Measurements from ENCODE around the gene SNRPA1. TPM values are rescaled to one million over a fixed set of nuclear protein-coding genes. Genes with fewer than 3 reads are reported as not detected.

SNRPA1 gene
- total and polyA plus RNA-seq, 2 of the 13 experiments (the other 11 are each of a cell fraction or from before 2014, with no cell fraction given): 41.2 to 108 TPM

GRCh38 chr15:101250873-101251829 is 43.9 kb downstream of the SNRPA1 start (continued):
- no peak for TF ChIP-seq ARHGAP35 (CRISPR knock-in tag; IDR thresholded peaks at IDR 0.05; ENCODE audit: borderline replicate concordance)
- no peak for TF ChIP-seq ZNF12 (CRISPR knock-in tag; IDR thresholded peaks at IDR 0.05)
- TF ChIP-seq ZNF619 (CRISPR knock-in tag; IDR thresholded peaks at IDR 0.05): no peak
- no peak for TF ChIP-seq NFRKB (IDR thresholded peaks at IDR 0.05)
- peak; percentile 4; the same call in 1 of the 2 replicates for TF ChIP-seq SAP130 (CRISPR knock-in tag; IDR thresholded peaks at IDR 0.05; ENCODE audit: low read depth)
- TF ChIP-seq MAFG (CRISPR knock-in tag; IDR thresholded peaks at IDR 0.05): no peak
- peak; percentile 14 for TF ChIP-seq YY1 (IDR thresholded peaks at IDR 0.05; ENCODE audit: insufficient read depth, insufficient replicate concordance, low read depth, low read length)
- no peak for TF ChIP-seq DPF2 (CRISPR knock-in tag; IDR thresholded peaks at IDR 0.05; ENCODE audit: borderline replicate concordance, low read depth)
- TF ChIP-seq ZNF33B (CRISPR knock-in tag; IDR thresholded peaks at IDR 0.05): no peak
- TF ChIP-seq ATF7-NPFF (CRISPR knock-in tag; IDR thresholded peaks at IDR 0.05; ENCODE audit: low read depth): no peak
- TF ChIP-seq MBD4 (IDR thresholded peaks at IDR 0.05; ENCODE audit: borderline replicate concordance, low read length): no peak
- TF ChIP-seq KDM5B (CRISPR knock-in tag; IDR thresholded peaks at IDR 0.05; ENCODE audit: borderline replicate concordance): 0 out of 2 replicates have a peak, but pooled peaks have one; percentile 27
- TF ChIP-seq ZNF574 (CRISPR knock-in tag; IDR thresholded peaks at IDR 0.05): no peak
- no peak for TF ChIP-seq ZNF737 (CRISPR knock-in tag; IDR thresholded peaks at IDR 0.05; ENCODE audit: borderline replicate concordance)
- no peak for TF ChIP-seq IRF1 (CRISPR knock-in tag; IDR thresholded peaks at IDR 0.05; ENCODE audit: low read depth)
- no peak for TF ChIP-seq MNT (IDR thresholded peaks at IDR 0.05)
- TF ChIP-seq IRX3 (CRISPR knock-in tag; IDR thresholded peaks at IDR 0.05; ENCODE audit: borderline replicate concordance, low read depth): peak; percentile 21; the same call in 1 of the 2 replicates
- TF ChIP-seq ZNF275 (CRISPR knock-in tag; IDR thresholded peaks at IDR 0.05; ENCODE audit: borderline replicate concordance): no peak
- TF ChIP-seq STAG1 (CRISPR knock-in tag; IDR thresholded peaks at IDR 0.05): no peak
- TF ChIP-seq ELF3 (CRISPR knock-in tag; IDR thresholded peaks at IDR 0.05): no peak
- TF ChIP-seq ZFP36 (IDR thresholded peaks at IDR 0.05; ENCODE audit: borderline replicate concordance, low read depth, low read length, partially characterized antibody): no peak
- no peak for TF ChIP-seq ZNF33A (CRISPR knock-in tag; IDR thresholded peaks at IDR 0.05; ENCODE audit: borderline replicate concordance)
- TF ChIP-seq ZNF678 (CRISPR knock-in tag; IDR thresholded peaks at IDR 0.05): no peak
- no peak for TF ChIP-seq FOXK2 (IDR thresholded peaks at IDR 0.05)

Measured in HepG2 (cell line).